Astrocyte (in vitro differentiated cells and primary cell): ENCODE measurements around the gene CD44.

Experiments
- CTCF ChIP-seq: IDR thresholded peaks from 2 replicates; pipeline ENCODE4 v1.5.1; 2011; ENCODE audit warnings: low read depth, mild to moderate bottlenecking, inconsistent platforms, low read length, moderate library complexity; ENCODE audit not compliant: insufficient read depth
- EZH2 ChIP-seq: IDR thresholded peaks from 2 replicates; pipeline ENCODE4 v1.6.1; 2012; ENCODE audit warnings: mild to moderate bottlenecking, low read length, inconsistent platforms; ENCODE audit not compliant: insufficient read depth

GRCh38 chr11:35256296-35256695 is 117.3 kb downstream of the CD44 start:
- TF ChIP-seq CTCF (no peak), EZH2 (no peak)
